DOHH2 (cell line): Measurements from ENCODE around the gene B3GLCT.

Experiments used
- CTCF ChIP-seq: fragments of 200-600 bp; sonication (generic); IDR thresholded peaks from one replicate; pipeline ENCODE4 v1.5.1; 2014; ENCODE audit warnings: antibody characterized with exemption, mild to moderate bottlenecking, low read depth, low read length; ENCODE audit not compliant: poor library complexity, severe bottlenecking
- EZH2phosphoT487 ChIP-seq: fragments of 200-600 bp; sonication (generic); IDR thresholded peaks from 2 replicates; pipeline ENCODE4 v1.6.1; 2017; ENCODE audit warnings: borderline replicate concordance, mild to moderate bottlenecking, antibody characterized with exemption, low read length, moderate library complexity, mixed read lengths

- TF ChIP-seq CTCF (no peak), EZH2phosphoT487 (no peak)
These were observed 47.1 kb downstream of the B3GLCT start for GRCh38 chr13:31246918-31247317.
